GM21576 (cell line): ENCODE data around the gene TM2D1.

ENCODE experiments used
- ATAC-seq: cut with Tn5 transposase; IDR thresholded peaks from one replicate; pipeline ENCODE4 v1.9.1; 2021; ENCODE audit warnings: mild to moderate bottlenecking, moderate library complexity; ENCODE audit not compliant: unreplicated experiment

TM2D1 gene

GRCh38 chr1:61645476-61645875 is 79.5 kb downstream of the TM2D1 start:
- no peak for ATAC-seq

- ATAC-seq = no peak
Measured at GRCh38 chr1:61644303-61644702, 80.6 kb downstream of the TM2D1 start.

- ATAC-seq = no peak
Measured at GRCh38 chr1:61642475-61643232, 82.3 kb downstream of the TM2D1 start.

GRCh38 chr1:61641578-61642336 is 83.2 kb downstream of the TM2D1 start:
- peak; percentile 95 for ATAC-seq

GRCh38 chr1:61640531-61641530 is 84.1 kb downstream of the TM2D1 start:
- no peak for ATAC-seq

GRCh38 chr1:61639608-61640336 is 85.2 kb downstream of the TM2D1 start:
- ATAC-seq = no peak

GRCh38 chr1:61638911-61639605 is 85.9 kb downstream of the TM2D1 start:
- no peak for ATAC-seq

GRCh38 chr1:61638296-61638695 is 86.6 kb downstream of the TM2D1 start:
- ATAC-seq = no peak

- no peak for ATAC-seq
Measured at GRCh38 chr1:61637470-61637869, 87.5 kb downstream of the TM2D1 start.

- no peak for ATAC-seq
Measured at GRCh38 chr1:61636814-61637213, 88.1 kb downstream of the TM2D1 start.

GRCh38 chr1:61636376-61636775 is 88.6 kb downstream of the TM2D1 start:
- ATAC-seq = no peak

GRCh38 chr1:61635557-61635956 is 89.4 kb downstream of the TM2D1 start:
- no peak for ATAC-seq

GRCh38 chr1:61631436-61631835 is 93.5 kb downstream of the TM2D1 start:
- ATAC-seq = no peak
